HG02938 (cell line): ENCODE data around the gene RNASE8.
A peak's percentile ranks its signal among the peaks of the same experiment; 100 is the strongest.

ENCODE experiments used
- ATAC-seq: cut with Tn5 transposase; IDR thresholded peaks from one replicate; pipeline ENCODE4 v1.9.1; 2021; ENCODE audit warnings: mild to moderate bottlenecking, moderate library complexity; ENCODE audit not compliant: unreplicated experiment

Gene RNASE8

DNA sequence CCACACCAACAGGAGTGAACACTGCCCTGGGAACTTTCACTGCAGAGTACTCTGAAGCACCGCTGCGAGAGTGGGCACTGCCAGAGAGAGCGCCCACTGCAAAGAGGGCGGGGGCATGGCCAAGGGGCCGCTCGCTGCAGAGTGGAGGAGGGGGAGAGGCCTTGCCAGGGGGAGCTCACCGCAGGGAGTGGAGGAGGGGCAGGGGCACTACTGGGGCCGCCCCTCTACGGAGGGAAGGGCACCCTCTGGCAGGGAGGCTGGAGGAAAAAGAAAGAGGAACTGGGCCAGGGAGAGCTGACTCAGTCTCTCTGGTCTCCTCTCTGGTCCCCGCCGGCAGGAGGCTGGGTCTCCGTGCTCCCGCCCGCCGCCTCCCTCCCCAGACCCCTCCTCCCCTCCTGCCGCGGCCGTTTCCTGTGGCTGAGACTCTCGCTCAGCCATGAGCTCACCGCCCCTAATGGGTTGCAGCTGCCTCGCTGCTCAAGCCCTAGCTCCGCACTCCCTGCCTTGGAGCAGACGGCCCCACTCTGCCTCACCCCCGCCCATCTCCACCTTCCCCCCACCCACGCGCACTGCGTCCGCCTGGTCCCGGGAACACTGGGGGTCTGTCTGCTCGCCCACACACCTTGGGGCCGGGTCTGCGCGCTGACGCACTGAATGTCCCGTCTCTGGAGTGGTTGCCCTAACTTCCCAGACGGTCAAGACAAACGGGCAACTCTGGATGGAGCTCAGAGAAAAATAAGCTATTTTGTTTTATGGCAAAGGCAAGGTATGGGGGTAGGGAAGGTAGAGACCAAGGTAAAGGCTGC is 13.8 kb downstream of the RNASE8 start:
- peak; percentile 63 for ATAC-seq

DNA sequence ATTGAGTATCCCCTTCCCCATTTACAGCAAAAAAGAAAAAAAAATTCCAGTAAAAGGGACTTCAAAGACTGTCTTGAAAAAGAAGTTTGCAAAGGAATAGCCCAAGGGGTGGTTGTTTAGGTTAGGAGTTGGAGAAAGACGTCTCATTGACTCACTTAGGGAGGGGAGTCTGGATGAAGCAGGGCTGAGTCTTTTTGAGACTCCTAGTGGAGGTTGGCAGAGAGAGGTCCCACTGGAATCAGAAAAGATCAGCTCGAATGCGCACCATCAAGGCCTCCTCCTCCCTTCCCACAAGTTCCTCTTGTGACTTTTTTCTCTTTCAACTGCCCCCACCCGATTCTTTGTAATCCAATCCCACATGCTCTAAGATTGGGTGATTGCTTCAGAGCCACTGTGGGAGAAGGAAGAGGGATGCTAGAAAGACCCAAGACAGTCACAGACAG is 14.4 kb downstream of the RNASE8 start:
- no peak for ATAC-seq

DNA sequence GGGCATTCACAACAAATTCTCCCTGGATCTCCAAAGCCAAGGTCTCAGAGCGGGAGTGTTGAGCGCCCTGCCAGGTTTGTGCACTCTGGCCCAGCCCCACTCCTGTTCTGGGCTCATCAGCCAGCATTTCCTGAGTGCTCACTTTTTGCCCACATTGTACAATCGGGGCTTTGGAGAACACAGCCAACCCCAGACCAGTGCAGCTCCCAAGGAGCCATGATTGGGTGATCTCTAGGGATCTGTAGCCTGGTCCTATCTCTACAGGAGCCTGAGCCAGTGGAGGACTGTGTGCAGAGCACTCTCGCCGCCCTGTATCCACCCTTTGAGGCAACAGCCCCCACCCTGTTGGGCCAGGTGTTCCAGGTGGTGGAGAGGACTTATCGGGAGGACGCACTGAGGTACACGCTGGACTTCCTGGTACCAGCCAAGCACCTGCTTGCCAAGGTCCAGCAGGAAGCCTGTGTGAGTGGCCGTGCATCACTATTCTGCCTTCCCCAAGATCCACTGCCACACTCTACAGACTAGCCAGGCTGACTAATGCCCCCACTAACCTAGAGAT is 15.2 kb downstream of the RNASE8 start:
- ATAC-seq: no peak

DNA sequence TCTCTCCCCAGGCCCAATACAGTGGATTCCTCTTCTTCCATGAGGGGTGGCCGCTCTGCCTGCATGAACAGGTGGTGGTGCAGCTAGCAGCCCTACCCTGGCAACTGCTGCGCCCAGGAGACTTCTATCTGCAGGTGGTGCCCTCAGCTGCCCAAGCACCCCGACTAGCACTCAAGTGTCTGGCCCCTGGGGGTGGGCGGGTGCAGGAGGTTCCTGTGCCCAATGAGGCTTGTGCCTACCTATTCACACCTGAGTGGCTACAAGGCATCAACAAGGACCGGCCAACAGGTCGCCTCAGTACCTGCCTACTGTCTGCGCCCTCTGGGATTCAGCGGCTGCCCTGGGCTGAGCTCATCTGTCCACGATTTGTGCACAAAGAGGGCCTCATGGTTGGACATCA is 16.3 kb downstream of the RNASE8 start:
- no peak for ATAC-seq

- ATAC-seq: no peak
Measured at GRCh38 chr14:21074398-21075272, 17.0 kb downstream of the RNASE8 start.

GRCh38 chr14:21075719-21076437 is 18.3 kb downstream of the RNASE8 start:
- no peak for ATAC-seq

GRCh38 chr14:21077672-21078071 is 20.1 kb downstream of the RNASE8 start:
- ATAC-seq: no peak

GRCh38 chr14:21078287-21078686 is 20.7 kb downstream of the RNASE8 start:
- no peak for ATAC-seq

DNA sequence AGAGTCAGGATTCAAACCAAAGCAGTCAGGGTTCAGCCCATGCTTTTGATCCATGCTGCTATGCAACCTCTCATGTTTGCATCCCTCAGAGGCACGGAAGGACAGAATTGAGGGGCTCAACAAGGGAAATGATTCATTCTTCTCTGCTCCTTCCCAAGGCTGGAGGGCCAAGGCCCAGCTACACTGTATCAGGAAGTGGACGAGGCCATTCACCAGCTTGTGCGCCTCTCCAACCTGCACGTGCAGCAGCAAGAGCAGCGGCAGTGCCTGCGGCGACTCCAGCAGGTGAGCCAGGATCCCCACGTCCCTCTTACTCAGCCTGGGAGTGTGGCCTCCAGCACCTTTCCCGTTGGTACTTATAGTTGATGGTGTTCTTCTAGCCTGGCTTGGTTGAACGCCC is 21.1 kb downstream of the RNASE8 start:
- ATAC-seq: no peak

DNA sequence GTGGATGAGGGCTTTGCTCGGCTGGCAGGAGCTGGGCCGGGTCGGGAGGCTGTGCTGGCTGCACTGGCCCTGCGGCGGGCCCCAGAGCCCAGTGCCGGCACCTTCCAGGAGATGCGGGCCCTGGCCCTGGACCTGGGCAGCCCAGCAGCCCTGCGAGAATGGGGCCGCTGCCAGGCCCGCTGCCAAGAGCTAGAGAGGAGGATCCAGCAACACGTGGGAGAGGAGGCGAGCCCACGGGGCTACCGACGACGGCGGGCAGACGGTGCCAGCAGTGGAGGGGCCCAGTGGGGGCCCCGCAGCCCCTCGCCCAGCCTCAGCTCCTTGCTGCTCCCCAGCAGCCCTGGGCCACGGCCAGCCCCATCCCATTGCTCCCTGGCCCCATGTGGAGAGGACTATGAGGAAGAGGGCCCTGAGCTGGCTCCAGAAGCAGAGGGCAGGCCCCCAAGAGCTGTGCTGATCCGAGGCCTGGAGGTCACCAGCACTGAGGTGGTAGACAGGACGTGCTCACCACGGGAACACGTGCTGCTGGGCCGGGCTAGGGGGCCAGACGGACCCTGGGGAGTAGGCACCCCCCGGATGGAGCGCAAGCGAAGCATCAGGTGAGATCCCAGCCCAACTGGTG is 24.0 kb downstream of the RNASE8 start:
- ATAC-seq: no peak

DNA sequence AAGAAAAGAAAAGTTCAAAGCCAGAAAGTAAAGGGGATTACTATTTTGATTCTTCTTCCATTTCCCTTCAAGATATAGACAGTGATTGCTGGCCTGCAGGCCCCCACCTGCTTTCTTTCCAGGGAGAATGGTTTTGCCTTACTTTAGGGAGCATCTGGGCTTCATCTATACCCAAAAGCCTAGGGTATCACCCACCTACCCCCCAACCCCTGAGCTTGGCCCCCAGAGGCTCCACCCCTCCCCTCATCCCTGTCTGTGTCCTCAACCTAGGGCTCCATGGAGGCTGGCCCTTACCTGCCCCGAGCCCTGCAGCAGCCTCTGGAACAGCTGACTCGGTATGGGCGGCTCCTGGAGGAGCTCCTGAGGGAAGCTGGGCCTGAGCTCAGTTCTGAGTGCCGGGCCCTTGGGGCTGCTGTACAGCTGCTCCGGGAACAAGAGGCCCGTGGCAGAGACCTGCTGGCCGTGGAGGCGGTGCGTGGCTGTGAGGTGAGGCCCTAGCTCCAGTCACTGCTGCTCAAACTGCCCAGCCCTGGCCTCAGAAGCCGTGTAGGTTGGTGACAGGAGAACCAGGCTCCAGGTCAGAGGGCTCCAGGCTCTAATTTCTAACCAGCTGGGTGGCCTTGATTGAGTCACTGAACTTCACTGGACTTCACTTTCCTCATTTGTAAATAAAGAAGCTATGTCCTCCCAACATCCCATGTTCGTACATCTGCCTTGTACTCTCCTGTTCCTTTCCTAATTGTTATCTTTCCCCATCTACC is 26.1 kb downstream of the RNASE8 start:
- no peak for ATAC-seq

GRCh38 chr14:21084396-21084795 is 26.8 kb downstream of the RNASE8 start:
- no peak for ATAC-seq

DNA sequence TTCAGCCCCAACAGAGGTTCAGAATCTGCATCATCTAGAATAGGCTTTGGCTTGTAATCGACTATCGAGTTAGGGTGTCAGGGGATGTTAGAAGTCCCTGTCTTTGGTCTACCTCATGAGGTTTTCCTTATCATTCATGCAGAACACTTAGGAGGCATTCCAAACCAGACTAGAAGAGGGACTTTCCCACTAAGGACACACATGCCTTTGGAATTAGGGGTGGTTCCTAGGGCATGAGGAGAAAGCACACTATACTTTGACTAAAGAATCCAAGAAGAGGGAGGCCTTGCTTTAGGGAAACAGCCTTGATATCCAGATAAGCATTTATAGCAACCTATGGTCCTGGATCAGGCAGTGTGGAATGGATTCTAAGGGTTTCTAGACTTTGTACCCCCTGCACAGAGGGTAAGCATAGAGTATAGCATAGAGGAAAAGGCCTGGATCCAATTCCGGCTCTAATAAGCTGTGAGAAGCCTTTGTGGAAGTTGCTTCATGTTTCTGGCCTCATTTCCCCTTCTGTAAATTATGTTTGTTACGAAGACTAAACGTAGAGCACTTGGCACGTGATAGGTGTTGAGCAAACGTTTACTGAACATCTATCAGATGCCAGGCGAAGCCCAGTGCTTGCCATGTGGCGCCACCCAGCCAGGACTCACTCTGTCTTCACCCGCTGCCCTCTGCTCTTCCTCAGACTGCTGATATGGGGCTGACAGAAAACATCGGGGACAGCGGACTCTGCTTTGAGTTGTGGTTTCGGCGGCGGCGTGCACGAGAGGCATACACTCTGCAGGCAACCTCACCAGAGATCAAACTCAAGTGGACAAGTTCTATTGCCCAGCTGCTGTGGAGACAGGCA is 27.6 kb downstream of the RNASE8 start:
- no peak for ATAC-seq

DNA sequence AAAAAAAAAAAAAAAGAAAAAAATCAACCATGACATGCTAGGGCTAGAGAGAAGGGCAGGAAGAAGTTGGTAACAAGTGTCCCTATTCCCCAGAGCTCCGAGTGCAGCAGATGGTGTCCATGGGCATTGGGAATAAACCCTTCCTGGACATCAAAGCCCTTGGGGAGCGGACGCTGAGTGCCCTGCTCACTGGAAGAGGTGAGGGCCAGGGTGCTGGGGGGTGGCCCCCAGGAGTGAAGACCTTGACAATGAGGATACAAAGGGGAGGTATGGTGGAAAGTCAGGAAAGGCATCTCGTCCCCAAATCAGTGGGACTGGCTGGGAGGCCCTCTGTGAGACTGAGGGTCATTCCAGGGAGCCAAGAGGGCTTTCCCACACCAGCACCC is 29.3 kb downstream of the RNASE8 start:
- ATAC-seq: no peak

GRCh38 chr14:21087294-21088091 is 29.9 kb downstream of the RNASE8 start:
- peak; percentile 79 for ATAC-seq

- ATAC-seq: no peak
Measured at GRCh38 chr14:21088687-21089086, 31.1 kb downstream of the RNASE8 start.

DNA sequence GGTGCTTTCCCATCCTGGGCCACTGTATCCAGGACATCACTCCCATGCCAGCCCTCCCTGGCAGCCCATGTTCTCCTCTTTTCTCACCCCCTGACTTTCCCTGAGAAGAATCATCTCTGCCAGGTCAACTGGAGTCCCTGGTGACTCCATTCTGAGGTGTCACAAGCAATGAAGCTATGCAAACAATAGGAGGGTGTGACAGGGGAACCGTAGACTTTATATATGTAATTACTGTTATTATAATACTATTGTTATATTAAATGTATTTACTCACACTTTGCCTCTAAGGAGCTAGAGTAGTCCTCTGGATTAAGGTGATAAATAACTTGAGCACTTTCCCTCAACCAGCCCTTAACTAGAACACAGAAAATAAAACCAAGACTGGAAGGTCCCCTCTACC is 31.6 kb downstream of the RNASE8 start:
- no peak for ATAC-seq

- ATAC-seq: no peak
Measured at GRCh38 chr14:21089877-21090193, 32.2 kb downstream of the RNASE8 start.
